B cell (primary cell): ENCODE results near the gene PRSS53. TPM values are rescaled to one million over a fixed set of nuclear protein-coding genes. Genes with fewer than 3 reads are reported as not detected.

Experiments
- ATAC-seq: fragments of 200-7000 bp; cut with Tn5 transposase; one replicate; pipeline ENCODE4 v1.10.0; 2021; ENCODE audit warnings: low read depth, mild to moderate bottlenecking, moderate number of reproducible peaks, moderate library complexity
- CTCF ChIA-PET: fragments of 350-600 bp; sonication (Branson Sonifier 250); formaldehyde crosslinking; loops from one replicate; lab custom pipeline; 2021; ENCODE audit warnings: antibody characterized with exemption, inconsistent platforms; lab: Charles Lee
- POLR2A ChIA-PET: fragments of 350-600 bp; sonication (Branson Sonifier 250); formaldehyde crosslinking; loops from one replicate; lab custom pipeline; 2021; ENCODE audit warnings: antibody characterized with exemption; lab: Charles Lee
- DNase-seq: peaks from one replicate; pipeline ENCODE4 v3.0.0; 2013
- H2AFZ ChIP-seq: 2 replicates; pipeline ENCODE4 v1.6.1; 2012; ENCODE audit warnings: mild to moderate bottlenecking, low read depth, low read length; ENCODE audit not compliant: insufficient read depth, poor library complexity, severe bottlenecking
- H3K27ac ChIP-seq, 2 donors: 1 replicate in 1 of 2; 2 replicates in 1 of 2; pipeline ENCODE4 v1.5.1; 2012 to 2013; ENCODE audit warnings: low read length in 2 of 2, mild to moderate bottlenecking in 2 of 2, moderate library complexity in 1 of 2
- H3K27me3 ChIP-seq, 4 experiments: fragments of 200-600 bp in 1 of 4; sonication (generic) in 1 of 4; replicated peaks in 1 of 4; 1 replicate in 2 of 4; 2 replicates in 2 of 4; pipeline versions ENCODE4 v1.6.1 to v1.7.0; 2013 to 2016; ENCODE audit warnings: low read length in 3 of 4, mild to moderate bottlenecking in 2 of 4, mixed read lengths in 1 of 4, moderate library complexity in 1 of 4; ENCODE audit not compliant: insufficient read depth in 4 of 4, control insufficient read depth in 3 of 4; ENCODE audit errors: control extremely low read depth in 1 of 4
- H3K36me3 ChIP-seq, 2 experiments: replicated peaks in 1 of 2; 1 replicate in 1 of 2; 2 replicates in 1 of 2; pipeline versions ENCODE4 v1.6.1 to v1.7.1; 2013; ENCODE audit warnings: low read length in 1 of 2; ENCODE audit not compliant: insufficient read depth in 2 of 2, control insufficient read depth in 1 of 2; ENCODE audit errors: control extremely low read depth in 1 of 2, extremely low read depth in 1 of 2
- H3K4me1 ChIP-seq, 2 donors: fragments of 200-600 bp in 1 of 2; sonication (generic) in 1 of 2; 1 replicate in 1 of 2; 2 replicates in 1 of 2; pipeline versions ENCODE4 v1.5.1 to v1.6.1; 2013 to 2017; ENCODE audit warnings: low read length in 2 of 2; ENCODE audit not compliant: control insufficient read depth in 2 of 2, insufficient read depth in 2 of 2
- H3K4me2 ChIP-seq: replicated peaks from 2 replicates; pipeline ENCODE3; 2012; ENCODE audit warnings: mild to moderate bottlenecking, low read depth, low read length; ENCODE audit not compliant: poor library complexity, severe bottlenecking
- H3K4me3 ChIP-seq, 5 experiments: fragments of 200-600 bp in 1 of 5; sonication (generic) in 1 of 5; 1 replicate in 3 of 5; 2 replicates in 2 of 5; pipeline versions ENCODE4 v1.5.1 to v1.7.0; 2011 to 2016; ENCODE audit warnings: low read length in 4 of 5, mild to moderate bottlenecking in 4 of 5, low read depth in 2 of 5, control low read depth in 1 of 5, moderate library complexity in 1 of 5; ENCODE audit not compliant: insufficient read depth in 1 of 5; ENCODE audit errors: control extremely low read depth in 1 of 5, extremely low read depth in 1 of 5
- H3K79me2 ChIP-seq: fragments of 200-600 bp; sonication (generic); one replicate; pipeline ENCODE4 v1.6.0; 2016; ENCODE audit warnings: low read length; ENCODE audit not compliant: control insufficient read depth, insufficient read depth
- H3K9ac ChIP-seq: fragments of 200-600 bp; sonication (generic); 2 replicates; pipeline ENCODE4 v1.6.1; 2017; ENCODE audit warnings: mild to moderate bottlenecking, low read length, moderate library complexity
- H3K9me3 ChIP-seq, 3 donors: one replicate each; pipeline versions ENCODE4 v1.6.1 to v1.7.1; 2013; ENCODE audit warnings: low read length in 2 of 3; ENCODE audit not compliant: control insufficient read depth in 2 of 3, insufficient read depth in 1 of 3; ENCODE audit errors: control extremely low read depth in 1 of 3
- H4K20me1 ChIP-seq: 2 replicates; pipeline ENCODE4 v1.6.0; 2012; ENCODE audit warnings: mild to moderate bottlenecking, low read length; ENCODE audit not compliant: insufficient read depth, control insufficient read depth, poor library complexity, severe bottlenecking
- H3K27ac Mint-ChIP-seq: one replicate; pipeline ENCODE4 v1.8.0; 2021; ENCODE audit warnings: mixed read lengths
- H3K27me3 Mint-ChIP-seq: one replicate; pipeline ENCODE4 v1.8.0; 2021; ENCODE audit warnings: mixed read lengths
- H3K4me1 Mint-ChIP-seq: one replicate; pipeline ENCODE4 v1.8.0; 2021; ENCODE audit warnings: mixed read lengths
- H3K4me3 Mint-ChIP-seq: one replicate; pipeline ENCODE4 v1.8.0; 2021; ENCODE audit warnings: mixed read lengths
- H3K9me3 Mint-ChIP-seq: one replicate; pipeline ENCODE4 v1.8.0; 2022; ENCODE audit warnings: mixed read lengths; ENCODE audit not compliant: insufficient read depth
- CTCF ChIP-seq: fragments of 200-600 bp; IDR thresholded peaks from one replicate; pipeline ENCODE4 v1.8.0; 2022; ENCODE audit warnings: antibody characterized with exemption, mild to moderate bottlenecking
- EZH2 ChIP-seq: IDR thresholded peaks from 2 replicates; pipeline ENCODE4 v1.6.1; 2012; ENCODE audit warnings: borderline replicate concordance, low read depth, mild to moderate bottlenecking, moderate library complexity, low read length; ENCODE audit not compliant: insufficient read depth, poor library complexity, severe bottlenecking
- WGBS: methylation state at CpG from one replicate; pipeline ENCODE4 v1.1.5; 2013; ENCODE audit warnings: missing lambda C conversion rate; ENCODE audit not compliant: insufficient coverage; 5-methylcytosine and 5-hydroxymethylcytosine counted together
- intact Hi-C: fragments of 100-400 bp; cut with micrococcal nuclease; formaldehyde crosslinking; loops from one replicate; pipeline ENCODE4 v1.10.0; 2022
- polyA plus RNA-seq: library from polyadenylated mRNA; depleted of rRNA; stranded (reverse); fragments of >200 nt; gene quantifications from 2 replicates; pipeline ENCODE4 v1.2.3, GENCODE V29; 2012
- total RNA-seq, 2 donors: library from RNA; stranded (reverse); fragments of 120-200 nt in 1 of 2; gene quantifications; 1 replicate in 1 of 2; 2 replicates in 1 of 2; pipeline versions ENCODE4 v1.2.3 to v1.2.4, GENCODE V29; 2013 to 2022

Gene PRSS53
- total and polyA plus RNA-seq, 2 donors (not counting 1 experiment from before 2014, with no cell fraction given) = 10.1 to 10.8 TPM

GRCh38 chr16:31085873-31086628 lies 2.7 kb downstream of the PRSS53 start:
- Mint-ChIP-seq H3K27ac (no peak overlapping the region), H3K4me1 (peaks cover 3% of the 10 kb centered on the region), H3K9me3 (no peaks in the 10 kb centered on the region), H3K27me3 (no peaks in the 10 kb centered on the region), H3K4me3 (no peak overlapping the region)
- Histone ChIP-seq H3K4me2 (no peak overlapping the region), H3K79me2 (peaks cover 33% of the 10 kb centered on the region), H2AFZ (no peak overlapping the region), H3K27ac (no peak overlapping the region), H3K36me3 (peaks cover 0 to 26% of the 10 kb centered on the region in 2 experiments), H3K4me3 (no peak overlapping the region), H3K27me3 (no peaks in the 10 kb centered on the region), H4K20me1 (peaks cover 33% of the 10 kb centered on the region), H3K9ac (no peak overlapping the region), H3K4me1 (peaks cover 0 to 4% of the 10 kb centered on the region in 2 donors), H3K9me3 (no peaks in the 10 kb centered on the region)
- intact Hi-C loops = no loop called here
- DNase-seq (no peak), ATAC-seq (no peak)
- POLR2A ChIA-PET = interaction anchor here (0.9 kb wide), 1 partner anchor 12 kb away, joined by 3 read pairs; the partner anchor contains the start of genes ZNF646 and ZNF668
- TF ChIP-seq CTCF (no peak), EZH2 (no peak)
- CTCF ChIA-PET = interaction anchor here (0.5 kb wide), 1 partner anchor 59 kb away, joined by 3 read pairs; no protein-coding TSS in a partner anchor
- 94% methylated on average over 18 of the region's 18 CpGs for WGBS

- TF ChIP-seq EZH2 = no peak
- no peak for TF ChIP-seq CTCF
- no peaks in the 10 kb centered on the region for H3K9me3 Mint-ChIP-seq
- ATAC-seq = no peak
- H3K27me3 Mint-ChIP-seq = no peaks in the 10 kb centered on the region
- no peak overlapping the region for H2AFZ ChIP-seq
- no peak for DNase-seq
- H3K27ac ChIP-seq = no peak overlapping the region
- ChIA-PET POLR2A (interaction anchor here (0.9 kb wide), 1 partner anchor 11 kb away, joined by 3 read pairs; the partner anchor contains the start of genes ZNF646 and ZNF668), CTCF (no interaction called here)
- intact Hi-C loops = no loop called here
- H3K4me3 ChIP-seq = no peak overlapping the region
- H3K9ac ChIP-seq = no peak overlapping the region
- no peak overlapping the region for H3K4me3 Mint-ChIP-seq
- H3K4me1 ChIP-seq = peaks cover 0 to 4% of the 10 kb centered on the region in 2 donors
- H3K27me3 ChIP-seq = no peaks in the 10 kb centered on the region
- no peak overlapping the region for H3K27ac Mint-ChIP-seq
- H3K36me3 ChIP-seq = peaks cover 0 to 28% of the 10 kb centered on the region in 2 experiments
- peaks cover 40% of the 10 kb centered on the region for H4K20me1 ChIP-seq
- peaks cover 39% of the 10 kb centered on the region for H3K79me2 ChIP-seq
- 93% methylated on average over 8 of the region's 8 CpGs for WGBS
- peaks cover 6% of the 10 kb centered on the region for H3K4me1 Mint-ChIP-seq
- no peaks in the 10 kb centered on the region for H3K9me3 ChIP-seq
- no peak overlapping the region for H3K4me2 ChIP-seq
Measured at GRCh38 chr16:31085411-31085810, 3.3 kb downstream of the PRSS53 start.
